ENCODE results near the gene ELAC1.
"Not testable (repeated sequence)": the region's sequence is repeated elsewhere in the genome, so short reads cannot be mapped to it uniquely, and the experiment has no call there.

Gene ELAC1

GRCh38 chr18:50973367-50974126 is 5.7 kb downstream of the ELAC1 start:
- no peak for DNase-seq

GRCh38 chr18:50977037-50977760 is 9.4 kb downstream of the ELAC1 start:
- DNase-seq: no peak

GRCh38 chr18:50981381-50981780 is 13.5 kb downstream of the ELAC1 start:
- no peak for DNase-seq

GRCh38 chr18:50982086-50982801 is 14.4 kb downstream of the ELAC1 start:
- DNase-seq: no peak

- no peak for DNase-seq
Measured at GRCh38 chr18:50982802-50983179, 15.0 kb downstream of the ELAC1 start.

GRCh38 chr18:50986360-50987087 is 18.7 kb downstream of the ELAC1 start:
- DNase-seq: no peak

- DNase-seq: no peak
Measured at GRCh38 chr18:50987261-50987660, 19.4 kb downstream of the ELAC1 start.

- DNase-seq: no peak
Measured at GRCh38 chr18:50989711-50990110, 21.9 kb downstream of the ELAC1 start.

- DNase-seq: peak; percentile 27
Measured at GRCh38 chr18:50992351-50992762, 24.5 kb downstream of the ELAC1 start.

GRCh38 chr18:50994031-50994430 is 26.2 kb downstream of the ELAC1 start:
- no peak for DNase-seq

GRCh38 chr18:51003174-51003573 is 35.3 kb downstream of the ELAC1 start:
- not testable (repeated sequence) for DNase-seq

GRCh38 chr18:51006061-51006818 is 38.4 kb downstream of the ELAC1 start:
- no peak for DNase-seq

- DNase-seq: no peak
Measured at GRCh38 chr18:51006948-51007789, 39.3 kb downstream of the ELAC1 start.

GRCh38 chr18:51007790-51008139 is 39.9 kb downstream of the ELAC1 start:
- peak; percentile 50 for DNase-seq

GRCh38 chr18:51009072-51009471 is 41.2 kb downstream of the ELAC1 start:
- no peak for DNase-seq

GRCh38 chr18:51010218-51010617 is 42.4 kb downstream of the ELAC1 start:
- DNase-seq: no peak

GRCh38 chr18:51011709-51012108 is 43.9 kb downstream of the ELAC1 start:
- DNase-seq: no peak

GRCh38 chr18:51012441-51012840 is 44.6 kb downstream of the ELAC1 start:
- DNase-seq: no peak

GRCh38 chr18:51013259-51013658 is 45.4 kb downstream of the ELAC1 start:
- no peak for DNase-seq

GRCh38 chr18:51017140-51017879 is 49.5 kb downstream of the ELAC1 start:
- peak; percentile 32 for DNase-seq

- no peak for DNase-seq
Measured at GRCh38 chr18:51020536-51020935, 52.7 kb downstream of the ELAC1 start.
